H1 (cell line): ENCODE data around the gene RNU6-9. TPM values are rescaled to one million over a fixed set of nuclear protein-coding genes. Genes with fewer than 3 reads are reported as not detected.

ENCODE experiments used
- ASH2L ChIP-seq: fragments of 200-600, 300-600 bp; sonication (generic); IDR thresholded peaks from one replicate; pipeline ENCODE4 v1.7.1; 2017; ENCODE audit warnings: low read length
- BCL11A ChIP-seq, 2 experiments: IDR thresholded peaks; one replicate each; pipeline ENCODE4 v1.6.1; 2011; ENCODE audit warnings: low read depth in 2 of 2, low read length in 2 of 2, mild to moderate bottlenecking in 2 of 2
- EGR1 ChIP-seq: IDR thresholded peaks from 2 replicates; pipeline ENCODE4 v1.6.1; 2011; ENCODE audit warnings: low read depth, low read length, borderline replicate concordance
- polyA plus RNA-seq, 7 experiments: library from polyadenylated mRNA; depleted of rRNA in 3 of 7; stranded (reverse) in 5 of 7; unstranded in 2 of 7; fragments of >200 nt in 5 of 7; fragments of 200-250 nt in 2 of 7; gene quantifications; 1 replicate in 5 of 7; 2 replicates in 1 of 7; 4 replicates in 1 of 7; pipeline versions ENCODE4 v1.2.1 to v1.2.3, GENCODE V29; 2011 to 2013; ENCODE audit warnings: missing spikeins in 2 of 7, mixed read lengths in 2 of 7
- total RNA-seq: library from RNA; stranded (reverse); fragmentation: NEBNext Ultra II Directional; extraction: Animal tissue kit (Norgen Biotek cat#: 25700); gene quantifications from 2 replicates; pipeline ENCODE4 v1.2.1, GENCODE V29; 2021
- TF ChIP-seq, protein P1 (sequence below): IDR thresholded peaks from 2 replicates; pipeline ENCODE4 v1.6.1; 2012; ENCODE audit warnings: inconsistent platforms
- TF ChIP-seq, protein P2 (sequence below): IDR thresholded peaks from 2 replicates; pipeline ENCODE4 v1.6.1; 2012; ENCODE audit warnings: low read length, inconsistent platforms

The RNU6-9 gene
- total and polyA plus RNA-seq, 2 of the 8 experiments (the other 6 are each of a cell fraction or from before 2014, with no cell fraction given), result not detected

- TF ChIP-seq BCL11A (IDR thresholded peaks at IDR 0.05; ENCODE audit: low read depth in 2 of 2, low read length in 2 of 2) (no peak), EGR1 (no peak), ASH2L (no peak)
- TF ChIP-seq, protein P1, sequence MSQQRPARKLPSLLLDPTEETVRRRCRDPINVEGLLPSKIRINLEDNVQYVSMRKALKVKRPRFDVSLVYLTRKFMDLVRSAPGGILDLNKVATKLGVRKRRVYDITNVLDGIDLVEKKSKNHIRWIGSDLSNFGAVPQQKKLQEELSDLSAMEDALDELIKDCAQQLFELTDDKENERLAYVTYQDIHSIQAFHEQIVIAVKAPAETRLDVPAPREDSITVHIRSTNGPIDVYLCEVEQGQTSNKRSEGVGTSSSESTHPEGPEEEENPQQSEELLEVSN, result no peak
- TF ChIP-seq, protein P2, sequence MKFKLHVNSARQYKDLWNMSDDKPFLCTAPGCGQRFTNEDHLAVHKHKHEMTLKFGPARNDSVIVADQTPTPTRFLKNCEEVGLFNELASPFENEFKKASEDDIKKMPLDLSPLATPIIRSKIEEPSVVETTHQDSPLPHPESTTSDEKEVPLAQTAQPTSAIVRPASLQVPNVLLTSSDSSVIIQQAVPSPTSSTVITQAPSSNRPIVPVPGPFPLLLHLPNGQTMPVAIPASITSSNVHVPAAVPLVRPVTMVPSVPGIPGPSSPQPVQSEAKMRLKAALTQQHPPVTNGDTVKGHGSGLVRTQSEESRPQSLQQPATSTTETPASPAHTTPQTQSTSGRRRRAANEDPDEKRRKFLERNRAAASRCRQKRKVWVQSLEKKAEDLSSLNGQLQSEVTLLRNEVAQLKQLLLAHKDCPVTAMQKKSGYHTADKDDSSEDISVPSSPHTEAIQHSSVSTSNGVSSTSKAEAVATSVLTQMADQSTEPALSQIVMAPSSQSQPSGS, result no peak
Measured at GRCh38 chr19:939922-940321, 46.6 kb downstream of the RNU6-9 start (continued).
